Neural progenitor cell (in vitro differentiated cells): ENCODE data around the gene TAPT1. TPM values are rescaled to one million over a fixed set of nuclear protein-coding genes. Genes with fewer than 3 reads are reported as not detected.

Experiments
- DNase-seq: peaks from one replicate; pipeline ENCODE4 v3.0.0-alpha.2; 2016; ENCODE audit warnings: low spot score
- H2AFZ ChIP-seq: fragments of 200-600 bp; sonication (generic); replicated peaks from 2 replicates; pipeline ENCODE4 v1.6.1; 2016; ENCODE audit warnings: antibody characterized with exemption
- H3F3A ChIP-seq: fragments of 200-600 bp; sonication (generic); 2 replicates; pipeline ENCODE4 v1.6.1; 2016; ENCODE audit warnings: antibody characterized with exemption, low read depth
- H3K27ac ChIP-seq: fragments of 200-600 bp; sonication (generic); 2 replicates; pipeline ENCODE4 v1.5.1; 2016; ENCODE audit warnings: mild to moderate bottlenecking
- H3K27me3 ChIP-seq: fragments of 200-600 bp; sonication (generic); 2 replicates; pipeline ENCODE4 v1.6.1; 2016; ENCODE audit warnings: mild to moderate bottlenecking, moderate library complexity
- H3K36me3 ChIP-seq: fragments of 200-600 bp; sonication (generic); 2 replicates; pipeline ENCODE4 v1.5.1; 2016
- H3K4me1 ChIP-seq: fragments of 200-600 bp; sonication (generic); 2 replicates; pipeline ENCODE4 v1.6.1; 2016; ENCODE audit warnings: mixed run types
- H3K4me2 ChIP-seq: fragments of 200-600 bp; sonication (generic); 2 replicates; pipeline ENCODE4 v1.6.1; 2016
- H3K4me3 ChIP-seq: fragments of 200-600 bp; sonication (generic); 2 replicates; pipeline ENCODE4 v1.5.1; 2016
- H3K79me2 ChIP-seq: fragments of 200-600 bp; sonication (generic); 2 replicates; pipeline ENCODE4 v1.6.1; 2016; ENCODE audit warnings: low read depth
- H3K9ac ChIP-seq: fragments of 200-600 bp; sonication (generic); 2 replicates; pipeline ENCODE4 v1.6.1; 2016
- H3K9me3 ChIP-seq: fragments of 200-600 bp; sonication (generic); 2 replicates; pipeline ENCODE4 v1.5.1; 2016; ENCODE audit warnings: low read depth
- H4K20me1 ChIP-seq: fragments of 200-600 bp; sonication (generic); 2 replicates; pipeline ENCODE4 v1.6.1; 2016; ENCODE audit warnings: low read depth
- H3K27ac Mint-ChIP-seq: 3 replicates; pipeline ENCODE4 v1.8.0; 2021; ENCODE audit warnings: mixed read lengths
- H3K27me3 Mint-ChIP-seq: 2 replicates; pipeline ENCODE4 v1.8.0; 2022; ENCODE audit warnings: low read depth, mild to moderate bottlenecking, inconsistent platforms, moderate library complexity, mixed read lengths; ENCODE audit not compliant: insufficient read depth
- H3K36me3 Mint-ChIP-seq: 3 replicates; pipeline ENCODE4 v1.8.0; 2021; ENCODE audit warnings: mixed read lengths
- H3K4me1 Mint-ChIP-seq: 3 replicates; pipeline ENCODE4 v1.8.0; 2021; ENCODE audit warnings: mixed read lengths
- H3K4me3 Mint-ChIP-seq: 3 replicates; pipeline ENCODE4 v1.8.0; 2021; ENCODE audit warnings: mild to moderate bottlenecking, moderate library complexity, mixed read lengths
- H3K9me3 Mint-ChIP-seq: 3 replicates; pipeline ENCODE4 v1.8.0; 2020; ENCODE audit warnings: mixed read lengths
- EZH2 ChIP-seq: fragments of 200-600 bp; sonication (generic); IDR thresholded peaks from 2 replicates; pipeline ENCODE4 v1.6.1; 2017; ENCODE audit warnings: antibody characterized with exemption, mild to moderate bottlenecking, moderate library complexity
- EZH2phosphoT487 ChIP-seq: fragments of 200-600 bp; sonication (generic); IDR thresholded peaks from 2 replicates; pipeline ENCODE4 v1.6.1; 2017; ENCODE audit warnings: antibody characterized with exemption
- total RNA-seq: library from RNA; depleted of rRNA; stranded (reverse); fragments of >200 nt; gene quantifications from 2 replicates; pipeline ENCODE4 v1.2.3, GENCODE V29; 2015; ENCODE audit warnings: low replicate concordance
- TF ChIP-seq, protein P1 (sequence below): fragments of 200-600 bp; sonication (generic); IDR thresholded peaks from 2 replicates; pipeline ENCODE4 v1.5.1; 2017; ENCODE audit warnings: antibody characterized with exemption, mild to moderate bottlenecking

The TAPT1 gene
- total RNA-seq, 1 donor from 2014 or later = 18.9 TPM

DNA sequence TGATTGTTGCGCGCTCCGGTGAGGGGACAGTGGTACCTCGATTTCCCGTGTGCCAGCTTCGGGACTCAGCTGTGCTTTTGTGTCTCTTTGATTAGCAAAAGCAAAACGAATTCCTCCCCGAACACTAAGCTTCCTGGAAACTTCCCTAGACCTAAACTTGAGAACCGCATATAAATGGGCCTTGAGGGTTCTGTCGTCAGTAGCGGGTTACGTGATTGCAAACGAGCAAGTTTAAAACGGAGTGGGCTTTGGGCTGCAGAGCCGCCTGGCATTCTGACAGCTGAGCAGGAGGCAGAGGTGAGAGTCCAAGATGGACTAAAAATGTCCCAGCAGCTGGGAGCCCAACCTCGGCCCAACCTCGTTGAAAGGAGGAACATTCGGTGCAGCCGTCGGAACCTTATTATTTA lies 1.2 kb upstream of the TAPT1 start:
- TF ChIP-seq, protein P1, sequence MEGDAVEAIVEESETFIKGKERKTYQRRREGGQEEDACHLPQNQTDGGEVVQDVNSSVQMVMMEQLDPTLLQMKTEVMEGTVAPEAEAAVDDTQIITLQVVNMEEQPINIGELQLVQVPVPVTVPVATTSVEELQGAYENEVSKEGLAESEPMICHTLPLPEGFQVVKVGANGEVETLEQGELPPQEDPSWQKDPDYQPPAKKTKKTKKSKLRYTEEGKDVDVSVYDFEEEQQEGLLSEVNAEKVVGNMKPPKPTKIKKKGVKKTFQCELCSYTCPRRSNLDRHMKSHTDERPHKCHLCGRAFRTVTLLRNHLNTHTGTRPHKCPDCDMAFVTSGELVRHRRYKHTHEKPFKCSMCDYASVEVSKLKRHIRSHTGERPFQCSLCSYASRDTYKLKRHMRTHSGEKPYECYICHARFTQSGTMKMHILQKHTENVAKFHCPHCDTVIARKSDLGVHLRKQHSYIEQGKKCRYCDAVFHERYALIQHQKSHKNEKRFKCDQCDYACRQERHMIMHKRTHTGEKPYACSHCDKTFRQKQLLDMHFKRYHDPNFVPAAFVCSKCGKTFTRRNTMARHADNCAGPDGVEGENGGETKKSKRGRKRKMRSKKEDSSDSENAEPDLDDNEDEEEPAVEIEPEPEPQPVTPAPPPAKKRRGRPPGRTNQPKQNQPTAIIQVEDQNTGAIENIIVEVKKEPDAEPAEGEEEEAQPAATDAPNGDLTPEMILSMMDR = no peak
- TF ChIP-seq EZH2 (no peak), EZH2phosphoT487 (no peak)
- Mint-ChIP-seq H3K27ac (peak overlapping the region; percentile 99), H3K4me3 (peak overlapping the region; percentile 97), H3K9me3 (no peaks in the 10 kb centered on the region), H3K27me3 (no peaks in the 10 kb centered on the region), H3K4me1 (peaks cover 38% of the 10 kb centered on the region), H3K36me3 (peaks cover 4% of the 10 kb centered on the region)
- no peaks in the 10 kb centered on the region for H3K9me3 ChIP-seq
- DNase-seq = peak; percentile 20
- H4K20me1 ChIP-seq = peaks cover 11% of the 10 kb centered on the region
- H3K4me2 ChIP-seq = peak overlapping the region; percentile 87
- peaks cover 52% of the 10 kb centered on the region for H3K79me2 ChIP-seq
- no peaks in the 10 kb centered on the region for H3K36me3 ChIP-seq
- H3F3A ChIP-seq = peaks cover 15% of the 10 kb centered on the region
- peak overlapping the region; percentile 86 for H3K27ac ChIP-seq
- no peaks in the 10 kb centered on the region for H3K27me3 ChIP-seq
- peaks cover 16% of the 10 kb centered on the region for H3K4me1 ChIP-seq
- H2AFZ ChIP-seq = peak overlapping the region; percentile 94
- H3K9ac ChIP-seq = peak overlapping the region; percentile 72
- H3K4me3 ChIP-seq = peak overlapping the region; percentile 99

DNA sequence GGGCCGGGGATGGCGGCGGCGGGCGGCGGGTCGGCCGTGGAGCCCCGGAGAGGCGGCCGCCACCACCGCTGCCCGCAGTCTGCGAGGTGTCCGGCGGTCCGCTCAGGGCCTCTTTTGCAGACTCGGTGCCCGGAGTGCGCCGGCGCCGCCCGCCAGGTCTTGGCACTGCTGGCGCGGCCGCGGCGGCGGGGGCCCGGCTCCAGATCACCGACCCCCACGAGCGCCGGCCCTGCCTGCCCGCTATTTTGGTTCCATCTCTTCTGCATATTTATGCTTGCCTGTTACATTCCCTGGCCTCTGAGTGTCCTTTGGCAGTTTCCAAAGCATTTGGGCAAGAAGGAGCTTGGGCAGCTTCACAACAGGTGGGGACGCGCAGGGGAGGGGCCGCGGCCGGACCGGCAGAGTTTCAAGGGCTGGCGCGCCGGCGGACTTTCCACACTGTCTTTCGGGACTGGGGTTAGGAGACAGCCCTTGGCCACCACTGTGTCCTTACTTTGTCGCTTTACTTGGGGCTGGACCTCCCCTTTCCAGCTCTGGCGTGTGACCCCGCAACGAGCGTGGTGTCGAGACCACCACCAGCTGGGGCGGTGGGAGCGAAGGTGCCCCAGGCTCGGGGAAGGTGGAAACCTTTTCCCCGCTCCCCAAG lies 668 bp upstream of the TAPT1 start:
- Histone ChIP-seq H2AFZ (peak overlapping the region; percentile 94), H3F3A (peaks cover 15% of the 10 kb centered on the region), H3K4me3 (peak overlapping the region; percentile 99), H3K4me2 (peak overlapping the region; percentile 87), H4K20me1 (peaks cover 11% of the 10 kb centered on the region), H3K27me3 (no peaks in the 10 kb centered on the region), H3K9me3 (no peaks in the 10 kb centered on the region), H3K9ac (peak overlapping the region; percentile 72), H3K4me1 (peaks cover 16% of the 10 kb centered on the region), H3K27ac (peak overlapping the region; percentile 86), H3K36me3 (no peaks in the 10 kb centered on the region), H3K79me2 (peaks cover 57% of the 10 kb centered on the region)
- TF ChIP-seq EZH2 = no peak
- DNase-seq = peak; percentile 75
- Mint-ChIP-seq H3K9me3 (no peaks in the 10 kb centered on the region), H3K4me1 (peaks cover 36% of the 10 kb centered on the region), H3K4me3 (peak overlapping the region; percentile 97), H3K27ac (peak overlapping the region; percentile 99), H3K36me3 (peaks cover 4% of the 10 kb centered on the region), H3K27me3 (no peaks in the 10 kb centered on the region)

DNA sequence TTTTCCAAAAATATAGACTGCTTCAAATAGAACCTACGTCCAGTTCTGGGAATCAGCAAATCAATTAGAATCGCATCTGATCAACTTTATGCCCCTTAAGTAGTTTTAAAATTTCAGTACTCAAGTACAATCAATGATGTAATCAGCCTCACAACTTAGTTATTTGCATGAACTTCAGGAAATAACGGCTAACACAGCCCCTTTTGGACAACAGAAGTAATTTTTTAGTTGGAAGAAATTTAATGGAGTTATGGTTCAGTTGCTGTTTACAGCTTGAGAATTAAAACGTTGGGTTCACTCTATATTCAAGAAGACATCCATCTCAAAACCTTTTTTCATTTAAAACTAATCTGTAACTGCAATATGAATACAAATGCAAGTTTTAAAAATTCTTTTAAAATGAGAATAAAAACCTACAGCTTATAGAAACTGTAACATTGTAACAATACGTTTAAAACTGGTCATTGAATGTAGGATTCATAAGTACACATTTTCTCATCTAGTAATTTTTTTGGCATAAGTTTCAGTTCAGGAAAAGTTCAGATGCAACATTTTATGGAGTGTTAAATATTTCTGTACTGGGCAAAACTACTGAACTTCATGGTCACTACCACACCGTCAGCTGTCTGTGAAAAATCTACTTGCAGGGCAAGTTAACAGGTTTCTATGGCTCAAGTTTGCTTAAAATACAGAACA lies 956 bp downstream of the TAPT1 start:
- peak overlapping the region; percentile 99 for H3K4me3 ChIP-seq
- no peak overlapping the region for H3K27ac Mint-ChIP-seq
- no peaks in the 10 kb centered on the region for H3K9me3 ChIP-seq
- H3K4me2 ChIP-seq = peak overlapping the region; percentile 80
- DNase-seq = no peak
- H3K27me3 Mint-ChIP-seq = peaks cover 3% of the 10 kb centered on the region
- H3K4me3 Mint-ChIP-seq = peak overlapping the region; percentile 93
- no peak overlapping the region for H3K27ac ChIP-seq
- H3K4me1 Mint-ChIP-seq = peaks cover 36% of the 10 kb centered on the region
- H3K4me1 ChIP-seq = peaks cover 16% of the 10 kb centered on the region
- peaks cover 15% of the 10 kb centered on the region for H3F3A ChIP-seq
- no peaks in the 10 kb centered on the region for H3K9me3 Mint-ChIP-seq
- H2AFZ ChIP-seq = peak overlapping the region; percentile 86
- H3K9ac ChIP-seq = peak overlapping the region; percentile 21
- peaks cover 4% of the 10 kb centered on the region for H3K36me3 Mint-ChIP-seq
- H3K36me3 ChIP-seq = no peaks in the 10 kb centered on the region
- TF ChIP-seq EZH2phosphoT487 = no peak
- TF ChIP-seq, protein P1 = no peak
- H3K79me2 ChIP-seq = peaks cover 70% of the 10 kb centered on the region
- no peaks in the 10 kb centered on the region for H3K27me3 ChIP-seq
- H4K20me1 ChIP-seq = peaks cover 11% of the 10 kb centered on the region
